GM10248 (cell line): ENCODE results near the gene ATP1A3.

ENCODE experiments used
- CTCF ChIA-PET: fragments of 300-600 bp; sonication (Branson Sonifier 250); formaldehyde crosslinking; extraction: SDS; loops from one replicate; lab custom pipeline; 2021; ENCODE audit warnings: antibody characterized with exemption; lab: Yijun Ruan, JAX
- POLR2A ChIA-PET: fragments of 350-650 bp; sonication (Branson Sonifier 250); formaldehyde crosslinking; extraction: SDS; loops from one replicate; lab custom pipeline; 2020; ENCODE audit warnings: antibody characterized with exemption; lab: Yijun Ruan, JAX
- DNase-seq: peaks from one replicate; pipeline ENCODE4 v3.0.0; 2012; ENCODE audit errors: extremely low spot score
- CTCF ChIP-seq: IDR thresholded peaks from 2 replicates; pipeline ENCODE4 v1.5.1; 2012; ENCODE audit warnings: mild to moderate bottlenecking, low read depth; ENCODE audit errors: extremely low read depth, missing control alignments, control extremely low read depth

ATP1A3 gene

DNA sequence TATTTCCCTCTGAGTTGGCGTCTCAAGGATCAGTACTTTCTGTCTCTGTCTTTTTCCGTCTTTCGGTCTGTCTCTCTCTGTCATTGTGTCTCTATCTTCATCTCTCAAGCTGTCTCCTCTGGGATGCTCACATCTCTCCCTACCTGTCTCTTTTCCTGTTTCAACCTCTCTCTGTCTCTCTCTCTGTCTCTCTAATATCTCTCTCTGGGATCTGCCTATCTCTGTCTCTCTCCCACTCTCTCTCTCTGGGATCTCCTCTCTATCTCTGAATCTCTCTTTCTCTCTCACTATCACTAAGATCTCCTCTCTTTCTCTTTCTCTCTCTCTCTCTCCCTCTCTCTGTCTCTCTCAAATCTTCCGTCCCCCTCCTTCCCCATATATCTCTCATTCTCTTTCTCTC, 4.0 kb downstream of the ATP1A3 start:
- DNase-seq, result no peak
- TF ChIP-seq CTCF, result no peak
- ChIA-PET CTCF (no interaction called here), POLR2A (no interaction called here)

GRCh38 chr19:41988947-41989346, 5.1 kb downstream of the ATP1A3 start:
- DNase-seq, result no peak
- ChIA-PET CTCF (interaction anchor here (0.8 kb wide), 2 partner anchors 31 to 129 kb away, joined by 3 read pairs; partner anchors contain the start of gene RPS19), POLR2A (no interaction called here)
- TF ChIP-seq CTCF, result no peak

DNA sequence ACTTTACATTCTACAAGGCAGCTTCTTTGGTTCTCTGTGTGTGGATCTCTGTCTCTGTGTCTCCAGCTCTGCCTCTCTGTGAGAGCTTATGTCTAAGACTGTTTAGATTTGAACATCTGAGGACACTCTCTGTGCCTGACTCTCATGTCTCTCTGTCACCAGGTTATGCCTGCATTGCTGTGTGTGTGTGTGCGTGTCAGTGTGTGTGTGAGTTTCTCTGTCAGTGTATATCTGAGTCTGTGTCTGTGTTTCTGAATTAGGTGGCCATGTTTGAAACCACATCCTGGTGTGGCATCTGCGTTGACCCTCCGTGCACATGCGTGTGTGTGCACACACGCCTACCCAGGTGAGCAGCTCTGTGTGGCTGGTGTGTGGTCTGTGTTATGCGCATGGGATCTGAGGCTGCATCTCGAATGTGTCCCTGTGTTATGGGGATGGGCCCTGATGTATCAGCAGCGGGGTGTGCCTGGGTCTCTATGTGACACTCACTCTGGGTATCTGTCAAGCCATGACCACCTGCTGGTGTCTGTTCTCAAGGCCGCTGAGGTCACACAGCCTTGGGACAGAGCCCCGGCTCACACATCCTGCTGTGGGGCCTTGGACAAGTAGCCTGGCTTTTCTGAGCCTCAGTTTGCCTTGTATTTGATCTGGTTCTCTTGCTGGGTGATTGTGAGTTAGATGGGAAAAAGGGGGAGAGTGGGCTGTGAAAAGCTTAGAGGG, 6.7 kb downstream of the ATP1A3 start:
- no peak for TF ChIP-seq CTCF
- POLR2A ChIA-PET, result no interaction called here
- DNase-seq, result no peak
- CTCF ChIA-PET, result interaction anchor here (1.1 kb wide), 1 partner anchor 48 kb away, joined by 3 read pairs; no protein-coding TSS in a partner anchor

DNA sequence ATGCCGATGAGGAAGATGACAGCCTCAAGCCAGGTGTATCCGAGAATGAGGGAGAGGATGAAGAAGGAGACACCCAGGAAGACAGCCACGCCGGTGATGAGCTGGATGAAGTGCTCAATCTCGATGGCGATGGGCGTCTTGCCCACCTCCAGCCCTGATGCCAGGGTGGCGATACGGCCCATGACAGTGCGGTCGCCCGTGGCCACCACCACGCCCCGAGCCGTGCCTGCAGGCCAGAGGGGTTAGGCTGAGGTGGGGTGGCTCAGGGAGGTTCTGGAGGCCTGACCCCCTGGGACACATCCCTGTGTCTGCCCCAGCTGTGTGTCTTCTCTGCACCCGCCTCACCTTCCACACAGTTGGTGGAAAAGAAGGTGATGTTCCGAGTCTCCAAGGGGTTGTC, 9.1 kb downstream of the ATP1A3 start:
- no peak for TF ChIP-seq CTCF
- CTCF ChIA-PET, result no interaction called here
- no peak for DNase-seq
- POLR2A ChIA-PET, result no interaction called here

DNA sequence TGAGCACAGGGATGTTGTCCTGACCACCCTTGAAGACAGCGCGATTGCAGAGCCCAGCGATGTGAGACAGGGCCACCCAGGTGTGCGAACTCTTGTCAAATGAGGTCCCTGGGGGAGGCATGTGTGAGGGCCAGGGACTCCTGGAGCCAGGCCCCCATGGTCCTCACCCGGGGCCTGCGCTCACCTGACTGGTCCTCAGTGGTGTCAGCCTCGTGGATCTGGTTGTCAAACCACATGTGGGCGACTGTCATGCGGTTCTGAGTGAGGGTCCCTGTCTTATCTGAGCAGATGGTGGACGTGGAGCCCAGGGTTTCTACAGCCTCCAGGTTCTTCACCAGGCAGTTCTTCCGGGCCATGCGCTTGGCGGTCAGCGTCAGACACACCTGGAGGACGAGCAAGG, 12.3 kb downstream of the ATP1A3 start:
- no peak for TF ChIP-seq CTCF
- ChIA-PET CTCF (no interaction called here), POLR2A (no interaction called here)
- no peak for DNase-seq

GRCh38 chr19:41978470-41978869, 15.6 kb downstream of the ATP1A3 start:
- POLR2A ChIA-PET, result no interaction called here
- no peak for TF ChIP-seq CTCF
- no peak for DNase-seq
- CTCF ChIA-PET, result interaction anchor here (0.6 to 1.2 kb wide), 2 partner anchors 29 to 35 kb away, joined by 3 to 4 read pairs; no protein-coding TSS in a partner anchor
